Measurements from ENCODE around the gene CELA1.

CELA1 gene

GRCh38 chr12:51383269-51383905, 36.9 kb upstream of the CELA1 start:
- no peak for TF ChIP-seq ZNF274 (IDR thresholded peaks at IDR 0.05; ENCODE audit: low read depth, low read length)
- no peak overlapping the region for H3K4me3 ChIP-seq (ENCODE audit: low read length)

DNA sequence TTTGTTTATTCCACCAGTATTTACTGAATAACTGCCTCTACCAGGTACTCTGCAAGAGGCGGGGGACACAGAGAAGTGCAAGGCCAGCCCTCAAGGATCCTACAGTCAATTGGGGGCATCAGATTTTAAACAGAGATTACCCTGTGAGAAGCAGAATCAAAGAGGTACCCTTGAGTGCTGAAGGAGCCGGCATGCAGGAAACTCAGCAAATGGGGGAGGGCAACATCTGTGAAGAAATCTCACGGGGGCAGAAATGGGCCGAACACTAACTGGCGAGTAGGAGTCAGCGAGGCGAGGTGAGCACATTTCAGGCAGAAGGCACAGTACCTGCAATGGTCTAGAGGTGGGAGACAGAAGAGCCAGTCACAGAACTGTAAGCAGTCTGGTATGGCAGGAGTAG, 35.7 kb upstream of the CELA1 start:
- no peak overlapping the region for H3K4me3 ChIP-seq (ENCODE audit: low read length)
- TF ChIP-seq ZNF274 (IDR thresholded peaks at IDR 0.05; ENCODE audit: low read depth, low read length), result no peak

DNA sequence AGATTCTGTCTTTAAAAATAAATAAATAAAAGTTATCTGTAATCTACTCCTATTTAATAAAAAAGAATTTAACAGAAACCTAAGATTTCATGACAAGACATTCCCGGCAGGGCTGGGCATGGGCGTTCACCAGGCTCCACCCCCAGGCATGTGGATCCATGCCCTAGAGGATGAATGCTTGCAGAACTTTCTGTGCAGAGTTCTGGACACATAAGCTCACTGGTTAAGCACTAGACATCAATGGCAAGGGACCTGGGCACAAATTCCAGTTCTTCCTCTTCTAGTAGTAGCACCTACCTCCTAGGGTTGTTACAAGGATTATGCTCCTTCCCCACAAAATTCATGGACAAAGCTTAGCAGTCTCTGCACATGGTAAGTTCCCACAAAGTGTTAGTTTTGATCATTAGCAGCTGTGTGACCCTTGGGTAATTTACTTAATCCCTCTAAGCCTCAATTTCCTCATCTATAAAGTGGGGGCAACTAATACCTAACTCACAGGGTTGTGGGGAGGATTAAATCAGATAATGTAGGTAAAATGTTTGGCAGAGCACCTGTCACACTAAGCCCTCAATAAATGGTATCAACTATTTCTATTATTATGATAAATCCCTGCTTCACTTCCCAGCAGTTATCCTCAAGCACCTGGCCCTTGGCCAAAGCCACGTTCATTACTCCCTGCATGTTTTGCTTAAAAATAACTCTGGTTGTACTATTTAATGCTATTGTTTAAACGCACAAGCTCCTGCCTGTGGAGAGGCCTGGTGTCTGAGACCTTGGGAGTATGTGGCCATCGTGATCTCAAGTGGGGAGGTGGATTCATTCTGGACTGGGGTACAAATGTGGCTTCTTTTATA, 35.0 kb upstream of the CELA1 start:
- TF ChIP-seq ZNF274 (IDR thresholded peaks at IDR 0.05; ENCODE audit: low read depth, low read length), result no peak
- H3K4me3 ChIP-seq (ENCODE audit: low read length), result no peak overlapping the region

DNA sequence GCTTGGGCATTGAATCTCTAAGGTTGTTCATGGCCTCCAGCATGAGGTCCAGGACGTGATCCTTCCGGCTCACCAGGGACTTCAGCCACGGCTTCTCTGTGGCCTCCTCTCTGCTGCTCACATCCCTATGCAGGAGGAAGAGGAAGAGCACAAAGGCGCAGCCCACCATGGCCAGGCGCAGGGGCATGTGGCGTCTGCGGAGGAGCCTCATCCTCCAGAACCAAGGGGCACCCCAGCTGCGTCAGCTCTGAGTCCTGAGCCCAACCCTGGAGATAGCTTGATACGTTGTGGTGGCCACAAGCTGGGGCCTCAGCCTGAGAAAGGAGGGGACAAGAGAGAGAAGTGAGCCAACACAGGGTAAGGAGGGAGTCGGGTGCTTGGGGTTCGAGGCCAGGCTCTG, 33.1 kb upstream of the CELA1 start:
- H3K4me3 ChIP-seq (ENCODE audit: low read length), result no peak overlapping the region
- no peak for TF ChIP-seq ZNF274 (IDR thresholded peaks at IDR 0.05; ENCODE audit: low read depth, low read length)

DNA sequence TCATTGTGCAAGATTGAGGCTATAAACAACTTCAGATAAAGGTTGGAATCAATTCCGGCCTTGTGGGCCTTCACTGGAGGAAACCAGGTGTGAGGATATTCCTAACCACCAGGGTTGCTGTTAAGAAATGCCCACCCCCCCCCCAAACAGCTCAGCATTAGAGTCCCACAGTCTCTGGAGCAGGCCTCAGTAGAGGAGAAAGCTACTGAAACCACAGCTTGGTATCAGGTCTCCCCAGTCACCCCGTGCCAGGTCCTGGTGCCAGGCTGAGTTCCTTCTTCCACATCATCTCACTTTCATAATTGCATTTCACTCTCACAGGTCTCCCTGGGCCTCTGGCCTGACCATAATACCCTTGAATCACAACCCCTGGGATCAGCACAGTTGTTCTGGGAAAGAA, 32.3 kb upstream of the CELA1 start:
- TF ChIP-seq ZNF274 (IDR thresholded peaks at IDR 0.05; ENCODE audit: low read depth, low read length), result no peak
- H3K4me3 ChIP-seq (ENCODE audit: low read length), result no peak overlapping the region

- no peak for TF ChIP-seq ZNF274 (IDR thresholded peaks at IDR 0.05; ENCODE audit: low read depth, low read length)
- H3K4me3 ChIP-seq (ENCODE audit: low read length), result no peak overlapping the region
These were observed 30.9 kb upstream of the CELA1 start for GRCh38 chr12:51377099-51377984.

GRCh38 chr12:51374856-51375255, 28.4 kb upstream of the CELA1 start:
- no peak for TF ChIP-seq ZNF274 (IDR thresholded peaks at IDR 0.05; ENCODE audit: low read depth, low read length)
- H3K4me3 ChIP-seq (ENCODE audit: low read length), result no peak overlapping the region

- TF ChIP-seq ZNF274 (IDR thresholded peaks at IDR 0.05; ENCODE audit: low read depth, low read length), result no peak
- H3K4me3 ChIP-seq (ENCODE audit: low read length), result no peak overlapping the region
These were observed 27.9 kb upstream of the CELA1 start for GRCh38 chr12:51374361-51374760.

GRCh38 chr12:51373187-51373586, 26.7 kb upstream of the CELA1 start:
- no peak for TF ChIP-seq ZNF274 (IDR thresholded peaks at IDR 0.05; ENCODE audit: low read depth, low read length)
- H3K4me3 ChIP-seq (ENCODE audit: low read length), result no peak overlapping the region

- TF ChIP-seq ZNF274 (IDR thresholded peaks at IDR 0.05; ENCODE audit: low read depth, low read length), result no peak
- H3K4me3 ChIP-seq (ENCODE audit: low read length), result no peak overlapping the region
These were observed 25.5 kb upstream of the CELA1 start for GRCh38 chr12:51372021-51372420.

DNA sequence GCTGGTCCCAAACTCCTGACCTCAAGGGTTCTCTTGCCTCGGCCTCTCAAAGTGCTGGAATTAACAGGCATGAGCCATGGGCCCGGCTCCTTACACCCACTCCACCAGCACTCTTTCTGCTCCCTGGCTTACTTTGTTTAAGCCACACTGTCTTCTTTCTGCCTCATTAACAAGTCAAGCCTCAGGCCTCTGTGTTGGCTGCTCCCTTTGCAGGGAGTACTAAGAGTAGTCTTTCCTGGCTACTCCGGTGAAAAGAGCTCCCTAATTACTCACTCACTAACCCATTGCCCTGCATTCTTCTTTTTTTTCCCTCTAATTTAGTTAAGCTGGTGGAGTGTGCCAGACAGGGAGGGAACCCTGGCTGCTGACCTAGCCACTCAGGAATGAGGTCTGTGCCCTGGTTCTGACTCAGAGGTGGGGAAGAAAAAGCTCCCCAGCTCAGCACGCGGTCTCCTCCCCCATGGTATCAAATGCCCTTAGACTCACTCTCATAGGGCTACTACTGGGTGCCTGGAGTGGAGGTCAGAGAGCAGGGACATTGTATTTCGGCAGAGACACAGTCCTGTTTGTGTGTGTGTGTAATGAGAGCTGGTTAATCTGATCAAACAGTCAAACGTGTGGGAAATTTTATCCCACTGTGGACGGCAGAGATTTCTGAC, 24.9 kb upstream of the CELA1 start:
- TF ChIP-seq ZNF274 (IDR thresholded peaks at IDR 0.05; ENCODE audit: low read depth, low read length), result no peak
- H3K4me3 ChIP-seq (ENCODE audit: low read length), result no peak overlapping the region

- TF ChIP-seq ZNF274 (IDR thresholded peaks at IDR 0.05; ENCODE audit: low read depth, low read length), result no peak
- no peak overlapping the region for H3K4me3 ChIP-seq (ENCODE audit: low read length)
These were observed 24.2 kb upstream of the CELA1 start for GRCh38 chr12:51370667-51371066.

DNA sequence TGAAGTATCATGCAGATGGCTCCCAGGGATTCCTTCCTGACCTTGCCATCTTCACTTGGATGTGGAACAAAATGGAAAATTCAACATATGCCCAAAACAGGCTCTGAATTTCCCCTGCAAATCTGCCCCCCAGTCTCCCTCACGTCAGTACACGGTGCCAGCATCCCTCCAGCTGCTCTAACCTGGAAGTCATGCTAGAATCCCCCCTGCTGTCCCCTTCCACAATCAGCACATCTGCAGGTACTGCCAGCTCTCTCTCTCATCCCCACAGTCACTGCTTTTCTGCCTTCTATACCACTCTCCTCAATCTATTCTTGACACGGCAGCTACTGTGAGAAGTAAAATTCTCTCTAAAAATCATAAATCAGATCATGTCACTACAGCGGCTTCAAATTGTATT, 23.1 kb upstream of the CELA1 start:
- no peak for TF ChIP-seq ZNF274 (IDR thresholded peaks at IDR 0.05; ENCODE audit: low read depth, low read length)
- H3K4me3 ChIP-seq (ENCODE audit: low read length), result no peak overlapping the region; the same call in 1 of the 2 replicates
